Lung (tissue), 12 donors: ENCODE data around the gene ENHO. TPM values are rescaled to one million over a fixed set of nuclear protein-coding genes. Genes with fewer than 3 reads are reported as not detected.
"Not testable (repeated sequence)": the region's sequence is repeated elsewhere in the genome, so short reads cannot be mapped to it uniquely, and the experiment has no call there.

Source experiments
- ATAC-seq: fragments of 200-7000 bp; cut with Tn5 transposase; one replicate; pipeline ENCODE4 v1.9.1; 2020; ENCODE audit warnings: moderate number of reproducible peaks; ENCODE audit not compliant: insufficient read depth, low FRiP score
- DNase-seq, 3 donors: peaks; one replicate each; pipeline ENCODE4 v3.0.0-alpha.2; 2013 to 2017
- H3K27ac ChIP-seq, 2 donors: one replicate each; pipeline ENCODE4 v1.5.1; 2013; ENCODE audit warnings: mild to moderate bottlenecking in 2 of 2, moderate library complexity in 2 of 2, control low read depth in 1 of 2, inconsistent platforms in 1 of 2, low read depth in 1 of 2, low read length in 1 of 2
- H3K27me3 ChIP-seq, 3 donors: one replicate each; pipeline ENCODE4 v1.5.1; 2013; ENCODE audit warnings: low read length in 2 of 3; ENCODE audit not compliant: control insufficient read depth in 3 of 3, insufficient read depth in 3 of 3
- H3K36me3 ChIP-seq, 4 donors: one replicate each; pipeline ENCODE4 v1.5.1; 2013; ENCODE audit warnings: low read length in 4 of 4, mild to moderate bottlenecking in 1 of 4, moderate library complexity in 1 of 4; ENCODE audit not compliant: control insufficient read depth in 4 of 4, insufficient read depth in 4 of 4
- H3K4me1 ChIP-seq, 5 donors: one replicate each; pipeline ENCODE4 v1.5.1; 2013; ENCODE audit warnings: low read length in 5 of 5, mild to moderate bottlenecking in 2 of 5, moderate library complexity in 1 of 5; ENCODE audit not compliant: control insufficient read depth in 5 of 5, insufficient read depth in 5 of 5
- H3K4me3 ChIP-seq: one replicate; pipeline ENCODE4 v1.5.1; 2013; ENCODE audit warnings: mild to moderate bottlenecking, control low read depth, moderate library complexity
- H3K9ac ChIP-seq, 2 donors: one replicate each; pipeline ENCODE4 v1.5.1; 2013; ENCODE audit warnings: low read length in 2 of 2, control low read depth in 1 of 2; ENCODE audit not compliant: insufficient read depth in 1 of 2
- H3K9me3 ChIP-seq, 4 donors: one replicate each; pipeline ENCODE4 v1.5.1; 2013; ENCODE audit warnings: low read length in 3 of 4, mild to moderate bottlenecking in 1 of 4, moderate library complexity in 1 of 4; ENCODE audit not compliant: control insufficient read depth in 4 of 4, insufficient read depth in 3 of 4
- CTCF ChIP-seq: IDR thresholded peaks from 2 replicates; pipeline ENCODE4 v1.5.1; 2012; ENCODE audit warnings: mild to moderate bottlenecking; ENCODE audit errors: control extremely low read depth, extremely low read depth
- WGBS, 2 donors: extraction: QIAGEN DNeasy Blood & Tissue Kit; methylation state at CpG; one replicate each; pipeline ENCODE4 v1.1.7; 2013; 5-methylcytosine and 5-hydroxymethylcytosine counted together
- polyA plus RNA-seq, 2 donors: library from polyadenylated mRNA; stranded (reverse); fragments of 200-250 nt; gene quantifications; one replicate each; pipeline ENCODE4 v1.2.1, GENCODE V29; 2013
- total RNA-seq, 2 donors: library from RNA; depleted of rRNA in 1 of 2; stranded (reverse); fragments of >200 nt in 1 of 2; gene quantifications; one replicate each; pipeline ENCODE4 v1.2.1, GENCODE V29; 2014 to 2021
- donor health status: control.
- donor health status: control.
- donor health status: Bipolar disorder and iron deficiency.
- donor health status: healthy.
- donor health status: DM: yes; HTN: yes; CAD: no.

The ENHO gene
- total and polyA plus RNA-seq, 4 donors: 0.29 to 1.4 (median 0.70) TPM

GRCh38 chr9:34541540-34541939 is 18.8 kb upstream of the ENHO start:
- H3K4me1 ChIP-seq: no peaks in the 10 kb centered on the region
- no peak for TF ChIP-seq CTCF
- DNase-seq: no peak

GRCh38 chr9:34540827-34541226 is 18.0 kb upstream of the ENHO start:
- Histone ChIP-seq H3K27me3 (peaks cover 0 to 5% (median 3%) of the 10 kb centered on the region in 3 donors), H3K4me1 (no peaks in the 10 kb centered on the region), H3K27ac (no peak overlapping the region), H3K4me3 (no peak overlapping the region), H3K9ac (no peak overlapping the region), H3K9me3 (no peaks in the 10 kb centered on the region), H3K36me3 (no peaks in the 10 kb centered on the region)
- TF ChIP-seq CTCF: no peak
- no peak for ATAC-seq
- WGBS, 2 donors: 57 to 62% methylated on average over 2 of the region's 2 CpGs
- DNase-seq: no peak

More at GRCh38 chr9:34541540-34541939, 18.8 kb upstream of the ENHO start:
- no peak overlapping the region for H3K27ac ChIP-seq
- H3K9ac ChIP-seq: no peak overlapping the region
- no peaks in the 10 kb centered on the region for H3K36me3 ChIP-seq
- H3K27me3 ChIP-seq: peaks cover 0 to 5% (median 3%) of the 10 kb centered on the region in 3 donors
- no peak for ATAC-seq
- H3K4me3 ChIP-seq: no peak overlapping the region
- 74 to 78% methylated on average over 7 of the region's 7 CpGs for WGBS, 2 donors
- no peaks in the 10 kb centered on the region for H3K9me3 ChIP-seq

GRCh38 chr9:34536685-34537084 is 13.9 kb upstream of the ENHO start:
- Histone ChIP-seq H3K36me3 (no peaks in the 10 kb centered on the region), H3K4me3 (no peak overlapping the region), H3K4me1 (no peaks in the 10 kb centered on the region), H3K27me3 (peaks cover 0 to 9% (median 3%) of the 10 kb centered on the region in 3 donors), H3K27ac (no peak overlapping the region), H3K9me3 (peaks cover 0 to 8% (median 0%) of the 10 kb centered on the region in 4 donors), H3K9ac (no peak overlapping the region)
- 49 to 73% methylated on average over 7 of the region's 7 CpGs for WGBS, 2 donors
- ATAC-seq (no peak), DNase-seq (no peak)
- TF ChIP-seq CTCF: no peak

- WGBS, 2 donors: 83 to 87% methylated on average over 7 of the region's 8 CpGs
- not testable (repeated sequence) for H3K27me3 ChIP-seq, DNase-seq, H3K9ac ChIP-seq, H3K4me3 ChIP-seq, H3K27ac ChIP-seq, H3K4me1 ChIP-seq, ATAC-seq, H3K9me3 ChIP-seq, H3K36me3 ChIP-seq
These were observed 9.3 kb upstream of the ENHO start for GRCh38 chr9:34532041-34532440.
